Epithelial cell of esophagus (primary cell): Measurements from ENCODE around the gene CFAP221.

Experiments used
- DNase-seq: peaks from one replicate; pipeline ENCODE4 v3.0.0; 2010; ENCODE audit warnings: low read depth
- H3K4me3 ChIP-seq: 2 replicates; pipeline ENCODE4 v1.5.1; 2011; ENCODE audit warnings: mild to moderate bottlenecking, low read length, control low read depth
- TF ChIP-seq, protein P1 (sequence below): IDR thresholded peaks from 2 replicates; pipeline ENCODE4 v1.5.1; 2011; ENCODE audit warnings: low read depth, mild to moderate bottlenecking, low read length, control low read depth, inconsistent platforms; ENCODE audit not compliant: insufficient read depth; ENCODE audit errors: missing control alignments

Gene CFAP221

DNA sequence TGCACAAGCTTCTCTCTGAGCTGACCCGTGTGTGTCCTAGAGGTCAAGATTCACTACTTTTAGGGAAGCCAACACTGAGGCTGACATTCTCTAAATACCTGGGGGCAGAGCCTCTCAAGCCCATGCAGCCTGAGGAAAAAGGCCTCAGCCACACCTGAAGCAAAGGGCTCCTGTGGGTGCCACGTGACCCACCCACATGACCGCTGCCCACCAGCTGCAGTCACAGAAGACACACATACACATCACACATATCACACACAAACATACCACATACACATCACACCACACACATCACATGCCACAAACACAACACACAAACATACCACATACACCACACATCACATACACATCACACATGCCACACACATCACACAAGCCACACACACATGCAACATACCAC is 149.3 kb downstream of the CFAP221 start:
- H3K4me3 ChIP-seq: no peak overlapping the region
- no peak for DNase-seq
- TF ChIP-seq, protein P1, sequence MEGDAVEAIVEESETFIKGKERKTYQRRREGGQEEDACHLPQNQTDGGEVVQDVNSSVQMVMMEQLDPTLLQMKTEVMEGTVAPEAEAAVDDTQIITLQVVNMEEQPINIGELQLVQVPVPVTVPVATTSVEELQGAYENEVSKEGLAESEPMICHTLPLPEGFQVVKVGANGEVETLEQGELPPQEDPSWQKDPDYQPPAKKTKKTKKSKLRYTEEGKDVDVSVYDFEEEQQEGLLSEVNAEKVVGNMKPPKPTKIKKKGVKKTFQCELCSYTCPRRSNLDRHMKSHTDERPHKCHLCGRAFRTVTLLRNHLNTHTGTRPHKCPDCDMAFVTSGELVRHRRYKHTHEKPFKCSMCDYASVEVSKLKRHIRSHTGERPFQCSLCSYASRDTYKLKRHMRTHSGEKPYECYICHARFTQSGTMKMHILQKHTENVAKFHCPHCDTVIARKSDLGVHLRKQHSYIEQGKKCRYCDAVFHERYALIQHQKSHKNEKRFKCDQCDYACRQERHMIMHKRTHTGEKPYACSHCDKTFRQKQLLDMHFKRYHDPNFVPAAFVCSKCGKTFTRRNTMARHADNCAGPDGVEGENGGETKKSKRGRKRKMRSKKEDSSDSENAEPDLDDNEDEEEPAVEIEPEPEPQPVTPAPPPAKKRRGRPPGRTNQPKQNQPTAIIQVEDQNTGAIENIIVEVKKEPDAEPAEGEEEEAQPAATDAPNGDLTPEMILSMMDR: no peak

- no peak overlapping the region for H3K4me3 ChIP-seq
- TF ChIP-seq, protein P1: no peak
- DNase-seq: no peak
These were observed 149.7 kb downstream of the CFAP221 start for GRCh38 chr2:119693967-119694366.

- TF ChIP-seq, protein P1: no peak
- no peak overlapping the region for H3K4me3 ChIP-seq
- DNase-seq: no peak
These were observed 150.2 kb downstream of the CFAP221 start for GRCh38 chr2:119694470-119694844.

DNA sequence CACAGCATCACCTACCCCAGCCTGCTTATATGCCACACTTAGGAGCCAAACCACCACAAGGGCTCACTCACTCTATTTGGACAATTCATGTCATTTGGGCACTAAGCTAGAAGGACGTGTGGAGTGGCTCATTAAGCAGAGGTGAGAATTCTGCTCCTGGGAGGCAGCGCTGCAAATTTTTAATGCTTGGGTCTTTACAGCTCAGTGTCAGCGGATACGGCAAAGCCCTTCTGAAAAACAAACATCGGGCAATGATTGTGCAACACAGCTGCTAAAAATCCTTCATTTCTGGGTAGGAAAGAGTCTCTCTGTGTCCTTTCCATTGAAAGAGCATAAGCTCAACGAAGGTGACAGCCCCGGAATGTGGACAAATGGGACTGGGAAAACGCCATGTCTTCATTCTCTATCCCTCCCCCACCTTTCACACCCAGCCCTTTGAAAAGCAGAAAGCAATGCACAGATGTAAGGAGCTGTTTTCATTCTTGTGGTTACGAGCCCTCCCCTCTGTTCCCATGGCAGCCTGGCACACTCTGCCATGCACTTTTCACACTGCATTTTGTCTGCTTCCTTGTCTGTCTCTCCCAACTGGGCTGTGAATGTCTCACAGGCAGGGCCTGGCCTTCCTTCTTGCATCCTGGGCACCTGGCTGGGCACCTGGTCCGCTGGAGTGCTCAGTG is 150.7 kb downstream of the CFAP221 start:
- DNase-seq: peak; percentile 38
- H3K4me3 ChIP-seq: no peak overlapping the region
- TF ChIP-seq, protein P1: no peak

DNA sequence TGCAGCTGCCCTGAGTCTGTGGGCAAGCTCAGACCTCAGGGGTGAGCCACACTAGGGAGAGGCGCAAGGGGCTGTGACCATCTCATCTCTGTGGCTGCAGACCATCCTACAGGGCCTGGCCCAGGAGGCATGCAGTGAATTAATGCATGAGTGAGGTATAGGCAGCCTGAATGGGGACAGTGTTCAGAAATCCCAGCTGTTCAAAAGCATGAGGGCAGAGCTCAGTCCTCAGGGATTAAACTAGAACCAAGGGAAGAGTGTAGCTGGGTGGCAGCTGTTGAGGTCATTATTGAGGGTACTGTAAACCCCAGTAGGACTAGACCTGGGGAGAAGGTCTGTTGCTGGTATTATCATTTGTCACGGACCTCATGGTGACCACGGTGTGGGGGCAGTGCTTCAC is 151.8 kb downstream of the CFAP221 start:
- TF ChIP-seq, protein P1: no peak
- no peak overlapping the region for H3K4me3 ChIP-seq
- DNase-seq: no peak

GRCh38 chr2:119696494-119697030 is 152.3 kb downstream of the CFAP221 start:
- no peak for DNase-seq
- TF ChIP-seq, protein P1: no peak
- H3K4me3 ChIP-seq: no peak overlapping the region

GRCh38 chr2:119697290-119698020 is 153.2 kb downstream of the CFAP221 start:
- H3K4me3 ChIP-seq: no peak overlapping the region
- TF ChIP-seq, protein P1: no peak
- no peak for DNase-seq
